ENCODE measurements around the gene EXOG. TPM values are rescaled to one million over a fixed set of nuclear protein-coding genes. Genes with fewer than 3 reads are reported as not detected.

The EXOG gene
- total RNA-seq, 1 donor from 2014 or later, result 8.8 TPM

GRCh38 chr3:38526792-38527191 lies 30.7 kb downstream of the EXOG start:
- Histone ChIP-seq H3K9me3 (no peaks in the 10 kb centered on the region), H3K27ac (no peak overlapping the region), H3K4me1 (no peaks in the 10 kb centered on the region), H3K27me3 (no peaks in the 10 kb centered on the region), H3K36me3 (peaks cover 0 to 20% of the 10 kb centered on the region in 2 donors), H3K4me3 (no peak overlapping the region)
- intact Hi-C loops (cut with DNase I), result no loop called here
- no peak for DNase-seq (ENCODE audit: extremely low spot score in 2 of 2)
- TF ChIP-seq CTCF (IDR thresholded peaks at IDR 0.05) (no peak), POLR2A (IDR thresholded peaks at IDR 0.05) (no peak), POLR2AphosphoS5 (IDR thresholded peaks at IDR 0.05; ENCODE audit: insufficient read depth in 1 of 2, low read depth in 1 of 2) (no peak)

GRCh38 chr3:38528457-38528856 lies 32.3 kb downstream of the EXOG start:
- Histone ChIP-seq H3K27me3 (no peaks in the 10 kb centered on the region), H3K4me1 (no peaks in the 10 kb centered on the region), H3K27ac (no peak overlapping the region), H3K36me3 (peaks cover 0 to 20% of the 10 kb centered on the region in 2 donors), H3K4me3 (no peak overlapping the region), H3K9me3 (no peaks in the 10 kb centered on the region)
- DNase-seq (ENCODE audit: extremely low spot score in 2 of 2), result no peak
- intact Hi-C loops (cut with DNase I), result no loop called here
- TF ChIP-seq POLR2A (IDR thresholded peaks at IDR 0.05), result no peak
- TF ChIP-seq CTCF (IDR thresholded peaks at IDR 0.05), result no peak
- no peak for TF ChIP-seq POLR2AphosphoS5 (IDR thresholded peaks at IDR 0.05; ENCODE audit: insufficient read depth in 1 of 2, low read depth in 1 of 2)

- TF ChIP-seq POLR2AphosphoS5 (IDR thresholded peaks at IDR 0.05; ENCODE audit: insufficient read depth in 1 of 2, low read depth in 1 of 2), result no peak
- TF ChIP-seq POLR2A (IDR thresholded peaks at IDR 0.05), result no peak
- TF ChIP-seq CTCF (IDR thresholded peaks at IDR 0.05), result no peak
These were observed 36.4 kb downstream of the EXOG start for GRCh38 chr3:38532529-38532928.

GRCh38 chr3:38533285-38533976 lies 37.3 kb downstream of the EXOG start:
- intact Hi-C loops (cut with DNase I), result loop anchor here (10.0 kb wide), 1 partner anchor 121 kb away; no protein-coding TSS in a partner anchor
- TF ChIP-seq POLR2A (IDR thresholded peaks at IDR 0.05) (no peak), POLR2AphosphoS5 (IDR thresholded peaks at IDR 0.05; ENCODE audit: insufficient read depth in 1 of 2, low read depth in 1 of 2) (no peak)
- no peaks in the 10 kb centered on the region for H3K36me3 ChIP-seq
- H3K9me3 ChIP-seq, result no peaks in the 10 kb centered on the region
- H3K4me1 ChIP-seq, result no peaks in the 10 kb centered on the region
- no peak overlapping the region for H3K27ac ChIP-seq
- H3K4me3 ChIP-seq, result no peak overlapping the region
- no peaks in the 10 kb centered on the region for H3K27me3 ChIP-seq
- DNase-seq (ENCODE audit: extremely low spot score in 2 of 2), result peak in 1 of 2 donors; percentile 67

More at GRCh38 chr3:38532529-38532928, 36.4 kb downstream of the EXOG start:
- H3K27ac ChIP-seq, result no peak overlapping the region
- no peaks in the 10 kb centered on the region for H3K4me1 ChIP-seq
- intact Hi-C loops (cut with DNase I), result loop anchor here (10.0 kb wide), 1 partner anchor 122 kb away; no protein-coding TSS in a partner anchor
- no peaks in the 10 kb centered on the region for H3K27me3 ChIP-seq
- H3K36me3 ChIP-seq, result no peaks in the 10 kb centered on the region
- DNase-seq (ENCODE audit: extremely low spot score in 2 of 2), result peak in 1 of 2 donors; percentile 81
- H3K9me3 ChIP-seq, result no peaks in the 10 kb centered on the region
- no peak overlapping the region for H3K4me3 ChIP-seq

GRCh38 chr3:38534180-38534579 lies 38.0 kb downstream of the EXOG start:
- H3K27me3 ChIP-seq, result no peaks in the 10 kb centered on the region
- H3K4me1 ChIP-seq, result no peaks in the 10 kb centered on the region
- no peak overlapping the region for H3K4me3 ChIP-seq
- H3K9me3 ChIP-seq, result no peaks in the 10 kb centered on the region
- no peak overlapping the region for H3K27ac ChIP-seq
- DNase-seq (ENCODE audit: extremely low spot score in 2 of 2), result peak in 1 of 2 donors; percentile 80
- TF ChIP-seq POLR2AphosphoS5 (IDR thresholded peaks at IDR 0.05; ENCODE audit: insufficient read depth in 1 of 2, low read depth in 1 of 2) (no peak), CTCF (IDR thresholded peaks at IDR 0.05) (no peak), POLR2A (IDR thresholded peaks at IDR 0.05) (no peak)
- intact Hi-C loops (cut with DNase I), result loop anchor here (10.0 kb wide), 1 partner anchor 121 kb away; no protein-coding TSS in a partner anchor
- no peaks in the 10 kb centered on the region for H3K36me3 ChIP-seq
